T-helper 2 cell (primary cell): ENCODE measurements around the gene BAZ2A.

ENCODE experiments used
- DNase-seq, 5 experiments: peaks; one replicate each; pipeline versions ENCODE4 v3.0.0 to v3.0.0-alpha.2; 2012 to 2022

BAZ2A gene

DNA sequence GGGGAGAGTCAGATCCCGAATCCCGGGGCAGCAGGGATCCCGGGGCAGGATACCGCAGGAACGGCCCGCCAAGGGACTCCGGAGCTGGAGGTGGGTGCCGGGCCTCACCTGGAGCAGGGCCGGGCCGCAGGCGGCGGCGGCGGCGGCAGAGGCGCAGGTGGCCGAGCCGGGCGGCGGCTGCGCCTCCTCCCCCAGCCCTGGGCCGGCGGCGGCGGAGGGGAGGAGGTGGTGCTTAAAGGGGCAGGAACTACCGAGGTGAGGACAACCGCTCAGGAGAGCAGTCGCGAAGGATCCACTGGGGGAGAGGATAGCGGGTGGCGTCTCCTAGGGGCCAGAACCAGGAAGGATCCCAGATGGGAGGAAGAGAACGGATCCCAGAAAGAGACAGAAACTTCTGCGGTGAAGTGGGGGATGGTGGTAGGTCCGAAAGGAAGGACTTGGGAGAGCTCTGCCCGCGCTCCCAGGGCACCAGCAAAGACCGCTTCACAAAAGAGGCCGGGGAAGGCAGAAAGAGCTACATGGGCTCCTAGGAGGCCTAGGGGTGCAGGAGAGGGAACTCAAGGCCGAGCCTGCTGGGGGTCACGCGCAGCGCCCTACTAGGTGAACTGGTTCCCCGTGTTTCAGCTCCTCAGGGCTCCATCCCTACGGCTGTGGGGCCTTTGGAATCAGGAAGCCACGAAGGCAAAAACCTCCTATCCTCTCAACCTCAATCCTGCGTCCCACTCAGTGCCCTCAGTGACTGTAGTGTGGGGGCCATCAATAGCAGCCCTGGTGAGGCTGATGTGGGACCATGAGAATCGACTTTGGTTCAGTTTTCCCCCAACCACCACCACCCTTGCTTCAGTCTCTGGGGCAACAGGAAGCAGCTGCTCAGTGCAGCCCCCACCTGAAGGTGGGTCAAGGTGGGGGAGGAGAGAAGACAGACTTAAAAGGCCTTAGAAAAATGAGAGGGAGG lies 5.0 kb upstream of the BAZ2A start:
- DNase-seq: peak; percentile 37 to 74 (median 55)

DNA sequence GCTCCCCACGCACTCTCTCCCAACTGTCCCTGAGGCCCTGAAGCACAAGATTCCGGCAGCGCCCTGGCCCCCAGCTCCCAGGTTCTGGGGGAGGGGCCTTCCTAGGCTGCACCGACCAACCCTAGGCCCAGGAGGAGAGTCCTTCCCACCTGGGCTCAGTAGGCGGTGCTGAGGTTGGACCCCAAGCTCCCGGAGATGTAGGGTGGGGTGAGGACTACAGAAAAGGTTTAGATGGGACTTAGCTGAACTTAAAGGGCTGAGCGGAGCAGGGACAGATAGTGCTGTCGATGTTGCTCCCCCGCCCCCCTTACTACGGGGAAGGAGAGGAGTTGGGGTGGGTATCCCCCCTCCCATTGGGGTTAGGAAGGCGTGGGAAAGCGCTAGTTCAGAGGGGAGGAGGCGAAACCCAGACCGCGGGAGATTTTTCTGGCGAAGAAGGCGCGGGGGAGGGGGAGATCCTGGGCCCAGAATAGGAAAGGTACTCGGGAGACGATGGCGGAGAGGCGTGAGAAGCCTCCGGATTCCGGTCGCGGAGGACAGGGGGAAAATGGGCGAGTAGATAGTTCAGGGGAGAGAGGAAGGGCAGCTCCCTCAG lies 4.2 kb upstream of the BAZ2A start:
- DNase-seq: peak in 1 of 5 experiments; percentile 10

DNA sequence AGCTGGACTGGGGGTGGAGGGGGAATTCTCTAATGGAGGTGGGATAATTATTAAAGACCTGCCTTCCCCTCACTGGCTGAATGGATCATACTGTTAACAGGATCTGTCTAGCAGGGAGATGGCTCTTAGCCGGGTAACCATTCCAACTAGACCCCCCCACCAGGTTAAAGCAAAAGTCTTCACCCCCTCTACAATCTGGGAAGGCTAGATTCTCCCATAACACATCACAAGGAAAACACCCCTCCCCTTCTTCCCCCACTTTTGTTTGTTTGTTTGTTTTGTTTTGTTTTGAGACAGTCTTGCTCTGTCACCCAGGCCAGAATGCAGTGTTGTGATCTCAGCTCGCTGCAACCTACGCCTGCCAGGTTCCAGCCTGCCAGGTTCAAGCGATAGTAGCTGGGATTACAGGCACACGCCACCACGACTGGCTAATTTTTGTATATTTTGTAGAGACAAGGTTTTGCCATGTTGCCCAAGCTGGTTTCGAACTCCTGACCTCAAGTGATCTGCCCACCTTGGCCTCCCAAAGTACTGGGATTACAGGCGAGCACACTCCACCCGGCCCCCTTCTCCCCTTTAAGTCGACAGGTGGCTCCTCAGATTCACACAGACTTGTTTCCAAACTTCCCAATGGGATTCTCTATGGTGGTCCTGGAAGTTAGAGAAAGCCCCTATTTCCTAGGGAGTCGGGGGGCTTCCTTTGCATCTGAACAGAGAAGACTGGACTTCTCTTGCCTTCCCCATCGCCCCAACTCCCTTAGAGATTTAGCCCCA lies 3.5 kb upstream of the BAZ2A start:
- no peak for DNase-seq

GRCh38 chr12:56632701-56633467 lies 2.8 kb upstream of the BAZ2A start:
- DNase-seq: no peak

DNA sequence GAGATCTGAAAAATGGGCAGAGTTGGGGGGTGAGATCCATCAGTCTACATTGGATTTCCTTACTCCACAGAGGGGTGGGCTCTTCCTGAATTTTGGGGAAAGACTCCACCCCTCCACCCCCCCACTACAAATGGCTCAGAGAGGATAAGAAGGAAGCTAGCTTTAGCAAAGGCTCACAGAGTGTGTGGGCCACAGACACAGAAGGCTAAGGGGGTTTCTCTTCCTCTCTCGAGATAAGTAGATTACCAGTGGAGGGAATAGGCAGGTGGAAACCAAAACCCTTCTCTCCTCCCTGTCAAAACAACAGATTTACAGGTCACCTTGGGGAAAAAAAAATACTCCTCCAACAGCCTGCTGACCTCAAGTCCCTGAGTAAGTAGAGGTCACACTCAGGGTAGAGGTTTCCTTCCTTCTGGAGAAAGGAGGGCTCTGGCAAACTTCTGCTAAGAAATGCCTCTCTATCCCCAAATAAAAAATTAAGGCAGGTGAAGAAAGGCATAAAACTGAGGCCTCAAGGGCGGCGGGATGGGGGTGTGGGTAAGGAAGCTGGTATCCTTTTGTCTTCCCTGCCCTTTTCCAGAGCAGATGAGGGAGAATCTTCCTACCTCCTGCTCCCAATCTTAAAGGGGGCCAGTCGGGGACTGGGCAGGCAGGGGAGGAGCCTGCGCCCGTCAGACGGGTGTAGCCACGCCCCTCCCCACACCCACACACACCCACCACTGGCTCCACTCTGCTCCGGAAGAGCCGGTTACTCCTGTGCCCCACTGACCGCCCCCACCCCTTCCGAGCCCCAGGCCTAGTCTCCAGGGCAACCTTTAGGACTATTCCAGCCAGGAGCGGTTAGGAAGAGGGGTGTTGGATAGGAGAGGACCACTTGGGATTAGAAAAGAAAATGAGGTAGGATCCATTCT lies 1.9 kb upstream of the BAZ2A start:
- peak; percentile 26 to 61 (median 44) for DNase-seq

- peak; percentile 12 to 48 (median 28) for DNase-seq
These were observed 507 bp downstream of the BAZ2A start for GRCh38 chr12:56629459-56630179.

- peak in 4 of 5 experiments; percentile 22 to 77 (median 63) for DNase-seq
These were observed 1.3 kb downstream of the BAZ2A start for GRCh38 chr12:56628671-56629458.

- no peak for DNase-seq
These were observed 3.4 kb downstream of the BAZ2A start for GRCh38 chr12:56626701-56627100.

- DNase-seq: no peak
These were observed 7.6 kb downstream of the BAZ2A start for GRCh38 chr12:56622535-56622934.

DNA sequence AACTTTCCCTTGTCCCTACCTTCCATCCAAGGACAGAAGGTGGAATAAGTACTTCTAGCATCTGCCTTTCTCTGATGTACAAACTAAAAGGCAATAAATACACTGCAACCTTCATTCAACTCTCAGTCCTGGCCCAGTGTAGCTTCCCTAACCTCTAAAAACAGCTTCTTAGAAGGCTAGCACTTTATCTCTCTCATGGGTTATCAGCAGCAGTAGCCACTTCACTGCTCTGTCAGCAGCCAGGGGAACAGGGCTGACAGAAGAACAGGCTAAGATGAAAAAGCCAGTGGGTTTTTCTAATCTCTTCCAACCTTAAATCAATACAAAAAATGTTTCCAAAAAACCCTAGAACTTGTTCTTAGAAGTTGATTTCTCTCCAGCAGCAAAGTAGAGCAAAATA lies 13.2 kb downstream of the BAZ2A start:
- DNase-seq: no peak

DNA sequence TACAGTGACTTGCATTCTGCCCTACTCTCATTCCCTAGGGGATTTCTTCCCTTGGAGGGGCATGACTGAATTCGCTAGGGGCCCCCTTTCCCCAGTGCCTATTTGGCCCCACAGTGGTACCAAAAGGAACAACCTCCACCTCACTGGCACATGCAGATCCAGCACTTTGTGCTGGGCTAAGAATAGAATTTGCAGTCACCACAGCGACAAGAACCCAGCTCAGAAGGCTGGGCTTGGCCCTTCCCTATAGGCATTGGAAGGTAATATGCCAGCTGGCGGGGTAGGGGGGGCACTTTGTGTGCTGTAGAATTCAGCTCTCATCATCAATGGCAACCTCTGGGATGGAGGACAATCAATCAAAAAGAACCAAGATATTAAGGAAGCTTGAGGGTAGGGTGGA lies 13.9 kb downstream of the BAZ2A start:
- no peak for DNase-seq

DNA sequence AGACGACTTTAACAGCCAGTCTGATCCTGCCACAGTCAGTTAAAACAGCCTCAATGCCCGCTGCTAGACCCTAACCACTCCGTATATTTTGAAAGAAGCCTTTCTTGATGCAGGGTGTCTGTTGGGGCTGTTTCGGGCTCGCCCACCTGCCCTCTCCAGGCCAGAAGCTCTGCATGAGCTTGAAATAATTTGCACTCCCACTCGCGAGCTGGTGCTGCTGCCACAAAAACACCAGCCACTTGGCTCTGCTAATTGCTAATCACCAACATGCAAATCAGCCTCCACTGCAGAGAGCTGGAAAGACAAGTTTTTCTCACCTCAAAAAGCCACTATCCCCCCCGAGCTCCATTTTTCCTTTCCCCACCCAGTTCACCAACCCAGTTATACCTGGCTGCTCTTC lies 15.5 kb downstream of the BAZ2A start:
- no peak for DNase-seq

DNA sequence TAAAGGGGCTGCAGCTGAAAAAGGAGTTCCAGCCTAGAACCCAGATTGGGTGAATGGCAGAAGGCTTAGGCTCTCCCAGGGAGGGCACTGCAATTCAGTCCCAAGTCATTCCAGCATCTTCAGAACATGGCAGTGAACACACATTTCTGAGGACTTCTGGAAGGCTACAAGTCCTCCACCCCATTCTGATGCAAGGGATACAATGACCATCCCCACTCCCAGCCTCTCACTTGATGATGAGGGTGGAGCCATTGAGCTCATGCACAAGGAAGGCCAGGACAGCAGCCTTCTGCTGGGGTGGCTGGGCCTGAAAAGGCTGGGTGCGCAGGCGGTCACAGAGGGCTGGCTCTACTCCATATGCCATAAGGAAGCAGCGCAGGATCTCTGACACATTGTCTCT lies 25.8 kb downstream of the BAZ2A start:
- no peak for DNase-seq

DNA sequence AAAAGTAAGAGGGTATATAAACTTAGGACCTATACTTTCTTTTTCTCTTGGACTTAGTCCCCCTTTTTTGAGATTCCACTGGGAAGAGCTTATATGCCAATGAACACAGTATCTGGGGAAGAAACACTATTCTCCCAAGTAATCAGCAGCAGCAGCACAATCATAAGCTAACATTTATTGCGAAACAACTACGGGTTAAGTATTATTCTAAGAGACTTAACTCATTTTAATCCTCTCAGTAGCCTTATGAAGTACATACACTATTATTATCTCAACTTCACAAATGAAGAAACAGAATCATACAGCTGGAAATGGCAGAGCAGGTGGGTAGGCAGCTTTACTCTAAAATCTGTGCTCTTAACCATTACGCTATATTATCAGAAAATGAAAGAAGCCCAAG lies 27.9 kb downstream of the BAZ2A start:
- no peak for DNase-seq

DNA sequence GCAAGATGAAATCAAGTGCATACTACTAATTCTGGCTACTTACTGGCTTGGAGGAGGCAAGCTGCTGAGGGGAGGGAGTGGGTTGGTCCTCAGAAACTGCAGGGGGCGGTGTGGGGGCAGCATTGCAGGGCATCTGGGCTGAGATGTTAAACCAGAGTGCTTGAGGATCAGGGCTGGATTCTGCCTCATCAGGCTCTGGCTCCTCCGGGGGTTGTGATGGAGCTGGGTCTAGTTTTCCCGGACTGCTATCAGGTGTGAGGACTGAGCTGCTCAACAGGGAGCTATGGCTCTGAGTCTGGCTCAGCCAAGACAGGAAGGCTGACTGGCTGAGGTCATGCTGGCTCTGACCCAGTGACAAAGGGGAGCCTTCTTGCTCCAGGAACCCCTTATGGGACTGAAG lies 28.6 kb downstream of the BAZ2A start:
- DNase-seq: peak in 1 of 5 experiments; percentile 30

GRCh38 chr12:56600753-56601152 lies 29.4 kb downstream of the BAZ2A start:
- no peak for DNase-seq

- DNase-seq: no peak
These were observed 30.3 kb downstream of the BAZ2A start for GRCh38 chr12:56599797-56600196.

DNA sequence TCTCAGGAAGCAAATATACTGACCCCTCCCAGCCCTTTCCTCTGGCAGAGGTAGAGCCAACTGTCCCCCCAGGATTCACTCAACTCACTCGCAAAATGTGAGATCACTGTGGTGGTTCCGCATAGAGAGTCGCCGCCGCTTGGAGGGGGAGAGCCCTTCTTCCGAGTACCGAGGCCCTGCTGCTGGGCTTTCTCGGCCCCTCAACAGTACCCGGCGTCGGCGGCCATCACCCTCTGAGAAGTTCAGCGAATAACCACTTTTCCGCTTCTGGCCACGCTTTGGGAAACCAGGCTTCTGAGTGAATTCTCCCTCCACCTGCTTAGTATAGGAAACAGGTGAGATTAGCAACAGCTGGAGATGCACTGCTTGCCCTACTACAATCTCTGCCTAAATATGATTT lies 31.1 kb downstream of the BAZ2A start:
- no peak for DNase-seq

GRCh38 chr12:56596815-56597214 lies 33.3 kb downstream of the BAZ2A start:
- no peak for DNase-seq
